Mesendoderm (in vitro differentiated cells): ENCODE data around the gene NAIF1.
"Not testable (repeated sequence)": the region's sequence is repeated elsewhere in the genome, so short reads cannot be mapped to it uniquely, and the experiment has no call there.

ENCODE experiments used
- DNase-seq: peaks from one replicate; pipeline ENCODE4 v3.0.0; 2013
- H2AK5ac ChIP-seq: 2 replicates; pipeline ENCODE4 v1.6.1; 2013; ENCODE audit warnings: low read length, inconsistent platforms
- H2BK120ac ChIP-seq: 2 replicates; pipeline ENCODE4 v1.6.1; 2013; ENCODE audit warnings: low read depth, mild to moderate bottlenecking, low read length, moderate library complexity, mixed read lengths
- H2BK15ac ChIP-seq: replicated peaks from 2 replicates; pipeline ENCODE4 v1.6.1; 2013; ENCODE audit warnings: low read depth, mild to moderate bottlenecking, moderate library complexity
- H2BK5ac ChIP-seq: 2 replicates; pipeline ENCODE4 v1.6.1; 2013; ENCODE audit warnings: low read length, inconsistent platforms
- H3K18ac ChIP-seq: 2 replicates; pipeline ENCODE4 v1.6.1; 2013; ENCODE audit warnings: mild to moderate bottlenecking, low read length, mixed read lengths
- H3K23ac ChIP-seq: one replicate; pipeline ENCODE4 v1.6.1; 2013; ENCODE audit warnings: low read length
- H3K27ac ChIP-seq: 2 replicates; pipeline ENCODE4 v1.5.1; 2013; ENCODE audit warnings: low read depth, mild to moderate bottlenecking, inconsistent platforms, low read length, moderate library complexity
- H3K27me3 ChIP-seq: 2 replicates; pipeline ENCODE4 v1.6.1; 2013; ENCODE audit warnings: low read length, control low read depth, mild to moderate bottlenecking, inconsistent platforms; ENCODE audit not compliant: insufficient read depth, poor library complexity
- H3K36me3 ChIP-seq: 2 replicates; pipeline ENCODE4 v1.6.1; 2013; ENCODE audit warnings: low read length, inconsistent platforms; ENCODE audit not compliant: control insufficient read depth, insufficient read depth
- H3K4ac ChIP-seq: one replicate; pipeline ENCODE4 v1.6.1; 2013; ENCODE audit warnings: low read depth, mild to moderate bottlenecking, low read length, moderate library complexity
- H3K4me1 ChIP-seq: 2 replicates; pipeline ENCODE4 v1.6.1; 2013; ENCODE audit warnings: low read depth, low read length, inconsistent platforms; ENCODE audit not compliant: control insufficient read depth
- H3K4me2 ChIP-seq: 2 replicates; pipeline ENCODE4 v1.6.1; 2013; ENCODE audit warnings: low read length
- H3K4me3 ChIP-seq: 2 replicates; pipeline ENCODE4 v1.5.1; 2013; ENCODE audit warnings: mild to moderate bottlenecking, low read length
- H3K56ac ChIP-seq: one replicate; pipeline ENCODE4 v1.6.1; 2013; ENCODE audit warnings: low read length
- H3K79me1 ChIP-seq: 2 replicates; pipeline ENCODE4 v1.6.1; 2013; ENCODE audit warnings: low read length, inconsistent platforms
- H3K79me2 ChIP-seq: 2 replicates; pipeline ENCODE4 v1.6.1; 2013; ENCODE audit warnings: mild to moderate bottlenecking, low read length; ENCODE audit not compliant: control insufficient read depth, insufficient read depth
- H3K9ac ChIP-seq: 2 replicates; pipeline ENCODE4 v1.6.1; 2013; ENCODE audit warnings: low read length, inconsistent platforms
- H4K5ac ChIP-seq: one replicate; pipeline ENCODE4 v1.6.1; 2013; ENCODE audit warnings: low read length
- H4K8ac ChIP-seq: one replicate; pipeline ENCODE4 v1.6.1; 2013; ENCODE audit warnings: low read depth, mild to moderate bottlenecking, control low read depth, low read length, moderate library complexity
- WGBS: extraction: QIAGEN DNeasy Blood & Tissue Kit; methylation state at CpG from one replicate; pipeline ENCODE4 v1.1.7; 2013; ENCODE audit warnings: low lambda C conversion rate, missing lambda C conversion rate; ENCODE audit not compliant: insufficient coverage; ENCODE audit errors: extremely low coverage; 5-methylcytosine and 5-hydroxymethylcytosine counted together

The NAIF1 gene

GRCh38 chr9:128025736-128026135 is 41.4 kb downstream of the NAIF1 start:
- Histone ChIP-seq H3K27me3 (no peaks in the 10 kb centered on the region), H2AK5ac (no peak overlapping the region), H3K36me3 (no peaks in the 10 kb centered on the region), H3K56ac (no peak overlapping the region), H2BK15ac (no peak overlapping the region), H3K4me2 (no peak overlapping the region), H4K8ac (no peak overlapping the region), H4K5ac (no peak overlapping the region), H2BK120ac (no peak overlapping the region), H3K4me3 (no peak overlapping the region), H3K4ac (no peak overlapping the region), H3K23ac (no peak overlapping the region), H3K79me1 (no peaks in the 10 kb centered on the region), H3K9ac (no peak overlapping the region), H2BK5ac (no peak overlapping the region), H3K79me2 (no peaks in the 10 kb centered on the region), H3K4me1 (no peaks in the 10 kb centered on the region), H3K18ac (no peak overlapping the region), H3K27ac (no peak overlapping the region)
- no CpG with 5 or more reads among the region's 4 CpGs for WGBS
- DNase-seq = no peak

- no peaks in the 10 kb centered on the region for H3K79me1 ChIP-seq
- H3K4me3 ChIP-seq = no peak overlapping the region
- no peak overlapping the region for H3K23ac ChIP-seq
- no peak overlapping the region for H2AK5ac ChIP-seq
- no peak overlapping the region for H3K27ac ChIP-seq
- H4K8ac ChIP-seq = no peak overlapping the region
- no peak overlapping the region for H2BK5ac ChIP-seq
- no peaks in the 10 kb centered on the region for H3K36me3 ChIP-seq
- DNase-seq = no peak
- H3K79me2 ChIP-seq = no peaks in the 10 kb centered on the region
- no peak overlapping the region for H2BK120ac ChIP-seq
- no peaks in the 10 kb centered on the region for H3K4me1 ChIP-seq
- H3K56ac ChIP-seq = no peak overlapping the region
- no peak overlapping the region for H2BK15ac ChIP-seq
- WGBS = no CpG with 5 or more reads among the region's 5 CpGs
- H3K4me2 ChIP-seq = no peak overlapping the region
- H3K9ac ChIP-seq = no peak overlapping the region
- no peak overlapping the region for H3K18ac ChIP-seq
- H3K4ac ChIP-seq = no peak overlapping the region
- H3K27me3 ChIP-seq = no peaks in the 10 kb centered on the region
- H4K5ac ChIP-seq = no peak overlapping the region
These were observed 42.3 kb downstream of the NAIF1 start for GRCh38 chr9:128024761-128025308.

GRCh38 chr9:128023671-128024070 is 43.4 kb downstream of the NAIF1 start:
- WGBS = no CpG with 5 or more reads among the region's 12 CpGs

GRCh38 chr9:128022886-128023285 is 44.2 kb downstream of the NAIF1 start:
- Histone ChIP-seq H3K4me3 (no peak overlapping the region), H3K79me1 (no peaks in the 10 kb centered on the region), H3K23ac (no peak overlapping the region), H4K8ac (no peak overlapping the region), H3K56ac (no peak overlapping the region), H3K27me3 (no peaks in the 10 kb centered on the region), H2BK5ac (no peak overlapping the region), H3K4me1 (no peaks in the 10 kb centered on the region), H3K79me2 (no peaks in the 10 kb centered on the region), H3K4me2 (no peak overlapping the region), H2AK5ac (no peak overlapping the region), H3K9ac (no peak overlapping the region), H3K27ac (no peak overlapping the region), H3K18ac (no peak overlapping the region), H2BK15ac (no peak overlapping the region), H4K5ac (no peak overlapping the region), H3K36me3 (no peaks in the 10 kb centered on the region), H3K4ac (no peak overlapping the region), H2BK120ac (no peak overlapping the region)
- DNase-seq = no peak
- no CpG with 5 or more reads among the region's 2 CpGs for WGBS

More at GRCh38 chr9:128023671-128024070, 43.4 kb downstream of the NAIF1 start:
- not testable (repeated sequence) for H3K79me1 ChIP-seq, H2BK15ac ChIP-seq, H2BK120ac ChIP-seq, H3K9ac ChIP-seq, H3K23ac ChIP-seq, H2AK5ac ChIP-seq, H3K18ac ChIP-seq, H3K36me3 ChIP-seq, H3K56ac ChIP-seq, H3K27me3 ChIP-seq, H3K79me2 ChIP-seq, H4K8ac ChIP-seq, H2BK5ac ChIP-seq, H3K4me3 ChIP-seq, H3K27ac ChIP-seq, H3K4me2 ChIP-seq, H3K4ac ChIP-seq, H3K4me1 ChIP-seq, DNase-seq, H4K5ac ChIP-seq

GRCh38 chr9:128021098-128021497 is 46.0 kb downstream of the NAIF1 start:
- Histone ChIP-seq H4K5ac (no peak overlapping the region), H3K4me3 (no peak overlapping the region), H3K27ac (no peak overlapping the region), H3K4ac (no peak overlapping the region), H3K79me1 (no peaks in the 10 kb centered on the region), H3K56ac (no peak overlapping the region), H3K36me3 (no peaks in the 10 kb centered on the region), H2BK120ac (no peak overlapping the region), H3K23ac (no peak overlapping the region), H2AK5ac (no peak overlapping the region), H3K9ac (no peak overlapping the region), H3K18ac (no peak overlapping the region), H4K8ac (no peak overlapping the region), H3K79me2 (no peaks in the 10 kb centered on the region), H3K4me2 (no peak overlapping the region), H3K27me3 (no peaks in the 10 kb centered on the region), H2BK5ac (no peak overlapping the region), H3K4me1 (no peaks in the 10 kb centered on the region), H2BK15ac (no peak overlapping the region)
- no peak for DNase-seq
- no CpG with 5 or more reads among the region's 1 CpG for whole genome bisulfite sequencing

GRCh38 chr9:128020692-128021091 is 46.4 kb downstream of the NAIF1 start:
- Histone ChIP-seq H3K18ac (no peak overlapping the region), H3K79me2 (no peaks in the 10 kb centered on the region), H3K36me3 (no peaks in the 10 kb centered on the region), H2AK5ac (no peak overlapping the region), H4K8ac (no peak overlapping the region), H3K4me3 (no peak overlapping the region), H3K4ac (no peak overlapping the region), H3K56ac (no peak overlapping the region), H3K9ac (no peak overlapping the region), H3K27me3 (no peaks in the 10 kb centered on the region), H2BK5ac (no peak overlapping the region), H2BK15ac (no peak overlapping the region), H2BK120ac (no peak overlapping the region), H3K23ac (no peak overlapping the region), H3K79me1 (no peaks in the 10 kb centered on the region), H3K4me2 (no peak overlapping the region), H3K4me1 (no peaks in the 10 kb centered on the region), H4K5ac (no peak overlapping the region), H3K27ac (no peak overlapping the region)
- peak; percentile 46 for DNase-seq
- no CpG with 5 or more reads among the region's 4 CpGs for WGBS
